NCI-H2227 treated with DMSO at 0.1 percent for 48 hours (cell line): ENCODE results near the gene FBXO22.
"Not testable (repeated sequence)": the region's sequence is repeated elsewhere in the genome, so short reads cannot be mapped to it uniquely, and the experiment has no call there.

Experiments used
- DNase-seq: peaks from one replicate; lab custom pipeline; 2025; lab: John Stamatoyannopoulos, UW

Gene FBXO22

GRCh38 chr15:75920079-75920478, 16.4 kb downstream of the FBXO22 start:
- no peak for DNase-seq

GRCh38 chr15:75921732-75922703, 18.3 kb downstream of the FBXO22 start:
- DNase-seq = no peak

GRCh38 chr15:75923756-75924155, 20.1 kb downstream of the FBXO22 start:
- DNase-seq = no peak

GRCh38 chr15:75924576-75924975, 20.9 kb downstream of the FBXO22 start:
- no peak for DNase-seq

GRCh38 chr15:75925440-75925839, 21.8 kb downstream of the FBXO22 start:
- DNase-seq = no peak

GRCh38 chr15:75926931-75927330, 23.3 kb downstream of the FBXO22 start:
- no peak for DNase-seq

- no peak for DNase-seq
Observed at GRCh38 chr15:75927601-75928000, 23.9 kb downstream of the FBXO22 start.

GRCh38 chr15:75928680-75929608, 25.3 kb downstream of the FBXO22 start:
- DNase-seq = peak; percentile 6

GRCh38 chr15:75929799-75930565, 26.3 kb downstream of the FBXO22 start:
- peak; percentile 9 for DNase-seq

- DNase-seq = no peak
Observed at GRCh38 chr15:75930866-75931265, 27.2 kb downstream of the FBXO22 start.

GRCh38 chr15:75942464-75942863, 38.8 kb downstream of the FBXO22 start:
- DNase-seq = no peak

- DNase-seq = no peak
Observed at GRCh38 chr15:75943246-75943645, 39.6 kb downstream of the FBXO22 start.

- DNase-seq = no peak
Observed at GRCh38 chr15:75943713-75944215, 40.1 kb downstream of the FBXO22 start.

- no peak for DNase-seq
Observed at GRCh38 chr15:75945953-75946352, 42.3 kb downstream of the FBXO22 start.

- no peak for DNase-seq
Observed at GRCh38 chr15:75947092-75947491, 43.4 kb downstream of the FBXO22 start.

- no peak for DNase-seq
Observed at GRCh38 chr15:75948761-75949296, 45.2 kb downstream of the FBXO22 start.

- no peak for DNase-seq
Observed at GRCh38 chr15:75952525-75952924, 48.8 kb downstream of the FBXO22 start.

- DNase-seq = no peak
Observed at GRCh38 chr15:75955720-75956119, 52.0 kb downstream of the FBXO22 start.

GRCh38 chr15:75961331-75961730, 57.7 kb downstream of the FBXO22 start:
- no peak for DNase-seq

GRCh38 chr15:75966073-75966472, 62.4 kb downstream of the FBXO22 start:
- no peak for DNase-seq

- DNase-seq = not testable (repeated sequence)
Observed at GRCh38 chr15:75976766-75977165, 73.1 kb downstream of the FBXO22 start.
